ENCODE measurements around the gene ZNF654.
"Not testable (repeated sequence)": the region's sequence is repeated elsewhere in the genome, so short reads cannot be mapped to it uniquely, and the experiment has no call there.

The ZNF654 gene

GRCh38 chr3:88058581-88059379 is at the start of gene ZNF654, which contains the start of gene CGGBP1:
TSS of gene ZNF654 (plus strand) at chr3:88059255. CDS start at chr3:88059320, 65 bp downstream.
TSS of gene CGGBP1 (minus strand) at chr3:88059005. CDS start at chr3:88055976, 3,029 bp downstream.
- peak; percentile 98 for DNase-seq (ENCODE audit: low read depth)

- DNase-seq (ENCODE audit: low read depth), result no peak
Observed at GRCh38 chr3:88010810-88011209, 48.2 kb upstream of the ZNF654 start.

- DNase-seq (ENCODE audit: low read depth), result no peak
Observed at GRCh38 chr3:88013592-88013991, 45.5 kb upstream of the ZNF654 start.

- DNase-seq (ENCODE audit: low read depth), result not testable (repeated sequence)
Observed at GRCh38 chr3:88015656-88016055, 43.4 kb upstream of the ZNF654 start.

- DNase-seq (ENCODE audit: low read depth), result no peak
Observed at GRCh38 chr3:88019024-88019423, 40.0 kb upstream of the ZNF654 start.

GRCh38 chr3:88025001-88025552 is 34.0 kb upstream of the ZNF654 start:
- no peak for DNase-seq (ENCODE audit: low read depth)

GRCh38 chr3:88028876-88029275 is 30.2 kb upstream of the ZNF654 start:
- DNase-seq (ENCODE audit: low read depth), result no peak

- no peak for DNase-seq (ENCODE audit: low read depth)
Observed at GRCh38 chr3:88030210-88030609, 28.8 kb upstream of the ZNF654 start.

- DNase-seq (ENCODE audit: low read depth), result peak; percentile 31
Observed at GRCh38 chr3:88031642-88032077, 27.4 kb upstream of the ZNF654 start.

GRCh38 chr3:88032245-88032644 is 26.8 kb upstream of the ZNF654 start:
- DNase-seq (ENCODE audit: low read depth), result peak; percentile 10

- no peak for DNase-seq (ENCODE audit: low read depth)
Observed at GRCh38 chr3:88033079-88033478, 26.0 kb upstream of the ZNF654 start.

GRCh38 chr3:88033808-88034207 is 25.2 kb upstream of the ZNF654 start:
- no peak for DNase-seq (ENCODE audit: low read depth)

- DNase-seq (ENCODE audit: low read depth), result no peak
Observed at GRCh38 chr3:88034491-88035275, 24.4 kb upstream of the ZNF654 start.

- no peak for DNase-seq (ENCODE audit: low read depth)
Observed at GRCh38 chr3:88036221-88036620, 22.8 kb upstream of the ZNF654 start.

GRCh38 chr3:88038566-88038965 is 20.5 kb upstream of the ZNF654 start:
- DNase-seq (ENCODE audit: low read depth), result no peak

- DNase-seq (ENCODE audit: low read depth), result no peak
Observed at GRCh38 chr3:88040529-88040928, 18.5 kb upstream of the ZNF654 start.

GRCh38 chr3:88041005-88041404 is 18.1 kb upstream of the ZNF654 start:
- no peak for DNase-seq (ENCODE audit: low read depth)

- DNase-seq (ENCODE audit: low read depth), result no peak
Observed at GRCh38 chr3:88044411-88044810, 14.6 kb upstream of the ZNF654 start.

- DNase-seq (ENCODE audit: low read depth), result no peak
Observed at GRCh38 chr3:88046766-88047165, 12.3 kb upstream of the ZNF654 start.

GRCh38 chr3:88057630-88058305 is 1.3 kb upstream of the ZNF654 start:
- no peak for DNase-seq (ENCODE audit: low read depth)

- no peak for DNase-seq (ENCODE audit: low read depth)
Observed at GRCh38 chr3:88058306-88058580, 812 bp upstream of the ZNF654 start.

- no peak for DNase-seq (ENCODE audit: low read depth)
Observed at GRCh38 chr3:88059380-88060170, 520 bp downstream of the ZNF654 start.
